HS-27A (cell line): ENCODE data around the gene LPIN1.

Experiments used
- DNase-seq: peaks from one replicate; pipeline ENCODE4 v3.0.0-alpha.2; 2012; ENCODE audit warnings: low read depth, missing footprints

The LPIN1 gene

DNA sequence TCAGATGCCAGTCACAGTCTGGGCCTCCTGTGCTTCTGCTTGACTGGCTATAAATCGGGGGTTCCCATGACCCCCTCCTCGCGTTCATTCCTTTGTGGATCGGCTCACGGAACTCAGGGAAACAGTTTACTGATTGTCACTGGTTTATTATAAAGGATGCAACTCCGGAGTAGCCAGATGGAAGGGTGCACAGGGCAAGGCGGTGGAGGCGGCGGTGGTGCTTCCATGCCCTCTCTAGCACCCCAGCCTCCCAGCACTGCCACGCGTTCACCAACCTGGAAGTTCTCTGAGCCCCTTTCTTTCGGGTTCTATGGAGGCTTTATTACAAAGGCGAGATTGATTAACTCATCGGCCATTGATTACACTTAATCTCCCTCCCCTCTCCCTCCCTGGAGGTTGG is 15.6 kb downstream of the LPIN1 start:
- DNase-seq, result no peak

DNA sequence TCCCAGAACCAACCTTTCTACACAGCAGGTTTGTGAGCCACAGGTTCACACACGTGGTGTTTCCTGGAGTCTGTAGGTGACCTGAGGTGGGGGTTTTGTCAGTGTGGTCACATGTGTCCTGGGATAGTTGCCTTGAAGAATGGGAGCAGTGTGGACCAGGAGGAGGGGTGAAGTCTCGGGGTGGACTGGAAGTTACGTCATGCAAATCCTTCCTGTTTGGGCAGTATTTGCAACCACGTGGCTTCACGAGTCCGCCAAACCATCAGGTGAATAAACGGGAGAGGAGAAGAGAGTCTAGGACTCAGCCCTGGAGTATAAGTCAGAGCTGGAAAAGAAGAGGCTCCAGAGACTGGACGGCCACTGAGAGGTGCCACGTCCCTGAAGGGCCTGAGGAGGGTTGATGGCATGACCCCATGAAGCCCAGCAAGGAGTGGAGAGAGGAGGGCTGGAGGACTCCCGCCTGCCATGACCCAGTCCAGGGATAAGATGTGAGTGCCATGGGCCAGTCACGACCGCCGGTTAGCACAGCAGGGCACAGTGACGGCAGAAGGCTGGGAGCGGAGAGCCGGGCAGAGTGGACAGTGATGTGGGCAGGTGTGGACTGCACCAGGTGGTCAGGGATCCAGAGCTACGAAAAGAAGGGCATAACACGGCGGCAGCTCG is 16.5 kb downstream of the LPIN1 start:
- no peak for DNase-seq

DNA sequence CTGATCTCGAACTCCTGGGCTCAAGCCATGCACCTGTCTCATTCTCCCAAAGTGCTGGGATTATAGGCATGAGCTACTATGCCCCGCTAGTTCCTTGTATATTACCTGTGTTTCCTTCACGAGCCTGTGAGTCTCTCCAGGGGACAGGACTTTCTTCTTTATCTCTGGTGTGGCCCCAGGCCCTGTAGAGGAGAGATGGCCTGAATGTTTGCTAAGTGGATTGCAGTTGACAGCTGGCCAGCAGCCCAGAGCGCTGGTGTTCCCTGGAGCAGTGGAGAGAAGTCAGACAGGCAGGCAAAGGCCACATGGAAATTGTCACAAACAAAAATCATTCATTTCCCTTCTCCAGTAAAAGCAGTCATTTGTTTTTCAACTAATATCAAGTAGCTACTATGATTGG is 17.9 kb downstream of the LPIN1 start:
- DNase-seq, result no peak

DNA sequence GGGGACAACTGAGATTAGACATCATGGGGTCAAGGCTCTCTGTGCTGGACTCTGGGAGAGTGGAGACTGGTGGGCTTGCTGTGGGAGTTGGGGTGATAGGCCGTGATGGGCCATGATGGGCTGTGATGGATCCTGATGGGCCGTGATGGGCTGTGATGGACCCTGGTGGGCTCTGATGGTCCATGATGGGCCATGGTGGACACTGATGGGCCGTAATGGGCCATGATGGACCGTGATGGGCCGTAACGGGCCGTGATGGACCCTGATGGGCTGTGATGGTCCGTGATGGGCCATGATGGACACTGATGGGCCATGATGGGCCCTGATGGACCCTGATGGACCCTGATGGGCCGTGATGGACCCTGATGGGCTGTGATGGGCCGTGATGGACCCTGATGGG is 18.5 kb downstream of the LPIN1 start:
- no peak for DNase-seq

DNA sequence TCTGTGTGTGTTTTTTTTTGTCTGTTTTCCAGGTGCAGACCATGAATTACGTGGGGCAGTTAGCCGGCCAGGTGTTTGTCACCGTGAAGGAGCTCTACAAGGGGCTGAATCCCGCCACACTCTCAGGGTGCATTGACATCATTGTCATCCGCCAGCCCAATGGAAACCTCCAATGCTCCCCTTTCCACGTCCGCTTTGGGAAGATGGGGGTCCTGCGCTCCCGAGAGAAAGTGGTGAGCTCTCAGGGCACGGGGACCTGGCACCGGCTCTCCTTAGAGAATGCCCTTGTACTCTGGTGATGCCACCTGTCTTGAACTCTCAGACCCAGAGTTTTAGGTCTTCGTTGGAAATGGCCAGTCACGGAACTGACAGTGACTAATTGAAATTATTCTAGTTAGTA is 19.1 kb downstream of the LPIN1 start:
- DNase-seq, result no peak

DNA sequence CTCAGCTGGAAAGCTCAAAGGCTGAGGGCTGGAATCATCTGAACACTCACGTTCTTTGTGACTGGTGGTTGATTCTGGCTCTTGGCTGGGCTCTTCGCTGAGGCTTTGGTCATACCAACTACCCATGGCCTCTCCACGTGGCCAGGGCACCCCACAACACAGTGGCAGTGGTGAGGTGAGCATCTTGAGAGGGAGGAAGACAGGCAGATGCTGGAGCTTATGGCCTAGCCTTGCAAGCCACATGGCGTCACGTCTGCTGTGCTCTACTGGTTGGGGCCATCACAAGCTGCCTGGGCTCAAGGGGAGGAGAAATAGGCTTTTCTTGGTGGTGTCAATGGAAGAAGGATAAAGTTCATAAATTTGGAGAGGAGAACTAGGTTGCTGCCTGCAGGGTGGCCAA is 19.6 kb downstream of the LPIN1 start:
- DNase-seq, result no peak

DNA sequence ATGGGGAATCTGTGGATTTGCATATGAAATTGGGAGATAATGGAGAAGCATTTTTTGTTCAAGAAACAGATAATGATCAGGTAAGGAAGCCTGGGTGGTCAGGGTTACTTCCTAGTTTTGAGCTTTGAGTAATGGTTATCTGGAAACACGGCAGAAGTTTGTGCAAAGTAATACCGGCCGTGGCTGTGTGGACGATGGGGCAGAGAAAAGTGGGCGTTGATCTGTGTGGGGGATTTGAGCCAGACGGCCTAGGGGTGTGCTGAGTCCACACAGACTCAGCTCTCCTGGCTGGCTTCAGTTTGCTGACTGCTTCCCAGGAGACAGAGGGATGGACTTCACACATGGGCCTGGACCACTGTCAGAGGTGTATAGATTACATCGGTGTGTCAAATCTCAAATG is 21.3 kb downstream of the LPIN1 start:
- no peak for DNase-seq

DNA sequence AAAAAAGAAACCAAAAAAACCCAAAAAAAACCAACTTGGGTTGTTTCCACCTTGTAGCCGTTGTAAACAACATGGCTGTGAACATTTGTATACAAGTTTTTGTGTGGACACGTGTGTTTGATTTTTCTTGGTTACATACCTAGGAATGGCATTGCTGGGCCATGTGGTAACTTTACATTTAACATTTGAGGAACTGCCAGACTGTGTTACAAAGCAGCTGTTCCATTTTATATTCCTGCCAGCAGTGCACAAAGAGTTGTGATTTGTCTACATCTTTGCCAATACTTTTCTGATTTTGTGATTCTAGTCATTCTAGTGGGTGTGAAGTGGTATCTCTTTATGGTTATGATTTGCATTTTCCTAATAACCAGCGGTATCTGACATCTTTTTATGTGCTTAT is 22.5 kb downstream of the LPIN1 start:
- DNase-seq, result no peak

DNA sequence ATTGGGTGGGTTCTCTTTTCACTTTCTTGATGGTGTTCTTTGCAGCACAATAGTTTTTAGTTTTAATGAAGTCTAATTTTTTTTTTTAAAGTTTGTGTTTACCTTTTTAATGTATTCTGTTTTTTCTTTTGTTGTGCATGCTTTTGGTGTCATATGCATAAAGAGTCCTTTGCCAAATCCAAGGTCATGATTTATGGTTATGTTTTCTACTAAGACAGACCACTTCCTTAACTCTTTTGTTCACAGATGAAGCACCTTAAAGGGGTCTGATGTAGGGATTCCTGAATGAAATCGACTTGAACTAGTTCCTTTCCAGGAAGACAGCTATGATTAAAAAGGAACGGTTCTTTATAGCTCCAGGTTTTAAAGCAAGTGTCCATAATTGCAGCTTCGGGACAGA is 23.1 kb downstream of the LPIN1 start:
- no peak for DNase-seq

DNA sequence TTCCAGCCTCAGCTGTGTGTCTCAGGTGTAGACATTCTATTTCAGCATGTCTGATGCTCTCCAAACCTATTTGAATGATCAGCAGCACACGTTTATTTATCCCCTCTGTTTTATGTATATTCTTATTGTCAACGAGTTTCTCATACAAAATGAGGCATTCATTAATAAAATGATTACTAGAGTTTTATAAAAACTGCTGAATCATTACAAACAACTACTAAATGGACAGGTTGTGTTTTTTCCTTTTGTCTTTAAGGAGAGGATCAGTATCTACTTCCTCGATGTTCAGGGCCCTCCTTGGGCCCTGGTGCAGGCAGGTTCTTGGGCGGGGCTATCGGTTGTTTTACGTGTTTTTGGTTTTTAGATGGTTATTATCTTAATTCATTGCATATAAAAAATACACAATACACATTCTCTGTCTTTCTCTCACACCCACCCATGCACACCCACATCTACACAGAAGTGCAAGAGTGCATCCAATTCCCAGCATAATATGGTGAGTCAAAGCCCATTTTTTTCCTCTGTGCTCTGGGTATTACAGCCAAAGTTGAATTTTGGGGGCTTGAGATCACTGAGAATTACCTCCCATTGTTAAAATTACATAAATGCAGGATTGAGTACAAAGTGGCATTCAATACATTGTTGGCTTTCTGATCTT is 24.2 kb downstream of the LPIN1 start:
- DNase-seq, result no peak

DNA sequence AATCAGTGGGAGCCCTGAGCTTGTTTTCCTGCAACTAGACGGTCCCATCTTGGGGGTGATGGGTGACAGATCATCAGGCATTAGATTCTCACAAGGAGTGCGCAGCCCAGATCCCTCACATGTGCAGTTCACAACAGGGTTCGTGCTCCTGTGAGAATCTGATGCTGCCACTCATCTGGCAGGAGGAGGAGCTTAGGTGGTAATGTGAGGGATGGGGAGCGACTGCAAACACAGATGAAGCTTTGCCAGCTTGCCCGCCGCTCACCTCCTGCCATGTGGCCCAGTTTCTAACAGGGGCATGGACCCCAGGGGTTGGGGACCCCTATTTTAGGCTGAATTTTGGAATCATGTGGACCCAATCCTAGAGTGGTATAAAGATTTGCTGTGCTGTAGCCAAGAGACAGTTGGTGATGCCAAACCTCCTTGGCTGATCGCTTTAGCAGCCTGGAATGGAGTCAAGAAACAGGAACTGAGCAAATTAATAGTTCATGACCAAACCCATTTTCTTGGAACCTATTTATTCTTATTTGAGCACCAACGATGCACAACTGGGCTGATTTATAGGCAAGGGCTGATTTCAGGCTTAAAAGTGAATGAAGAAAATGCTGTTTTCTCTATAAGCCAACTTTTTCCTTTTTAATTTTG is 25.7 kb downstream of the LPIN1 start:
- no peak for DNase-seq

DNA sequence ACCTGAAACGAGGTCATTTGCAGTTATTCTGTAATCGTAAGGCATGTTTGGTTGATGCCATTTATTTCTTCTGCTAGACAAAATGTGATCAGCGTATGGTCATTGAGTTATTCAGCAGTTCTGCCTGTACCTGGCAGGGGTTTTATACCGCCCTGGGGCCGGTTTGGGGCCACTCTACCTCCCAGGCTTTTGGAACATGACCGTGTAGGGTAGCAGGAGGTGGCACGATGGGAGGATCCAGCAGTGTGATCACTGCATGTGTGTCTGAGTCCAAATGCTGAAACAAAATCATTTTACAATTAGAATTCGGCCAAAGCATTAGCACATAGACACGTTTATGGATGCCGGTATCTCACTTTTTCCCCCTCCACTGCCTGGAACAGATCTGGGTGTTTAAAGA is 26.7 kb downstream of the LPIN1 start:
- DNase-seq, result no peak

DNA sequence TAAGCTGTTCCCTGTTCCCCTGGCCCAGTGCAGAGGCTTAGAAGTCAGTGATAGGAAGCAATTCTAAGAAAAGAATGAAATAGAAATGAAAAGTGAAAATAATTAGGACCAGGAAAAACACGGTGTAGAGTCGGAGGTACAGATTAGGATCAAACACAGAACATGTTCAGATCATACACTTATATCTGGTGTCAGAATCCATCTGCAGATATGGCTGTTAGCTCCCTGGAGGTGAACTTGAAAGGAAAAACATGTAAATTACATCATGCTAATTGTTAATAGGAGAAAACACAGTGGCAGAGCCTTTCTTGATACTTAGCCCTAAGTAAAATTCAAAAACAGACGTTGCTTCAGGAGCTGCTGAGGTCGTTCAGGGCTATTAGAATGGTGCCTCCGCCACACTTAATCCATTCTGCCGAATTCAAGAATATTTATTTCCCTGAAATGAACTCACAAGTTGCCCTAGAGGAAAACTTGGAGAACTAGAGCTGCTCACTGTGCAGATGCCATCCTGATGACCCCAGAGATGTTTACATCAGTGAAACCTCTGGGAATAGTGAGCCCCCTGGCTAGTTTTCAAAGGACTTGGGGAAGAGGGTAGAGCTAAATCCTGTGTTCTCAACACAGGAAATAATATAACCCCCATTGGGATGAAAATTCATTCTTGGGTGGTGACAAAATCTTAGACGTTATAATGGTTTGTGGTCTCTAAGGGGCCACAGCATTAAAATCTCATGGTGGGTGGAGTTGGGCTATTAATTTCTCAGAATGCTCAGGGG is 27.5 kb downstream of the LPIN1 start:
- DNase-seq, result no peak

DNA sequence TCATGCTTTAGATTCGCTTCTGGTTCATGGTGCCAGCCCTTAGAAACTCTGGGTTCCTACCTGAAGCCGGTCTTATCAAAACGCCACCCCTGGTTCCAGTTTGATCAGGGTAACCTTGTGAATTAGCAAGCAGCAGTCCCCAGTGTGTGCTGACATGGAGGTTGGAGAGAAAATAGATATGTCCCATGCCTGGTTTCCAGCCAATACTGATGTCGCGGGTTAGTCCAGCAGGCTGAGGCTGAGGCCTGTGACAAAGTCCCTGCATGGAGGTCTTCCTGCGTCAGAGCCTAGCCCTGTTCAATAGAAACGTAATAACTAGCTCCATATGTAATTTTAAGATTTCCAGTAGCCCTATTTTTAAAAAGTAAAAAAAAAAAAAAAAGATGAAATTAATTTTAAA is 28.2 kb downstream of the LPIN1 start:
- DNase-seq, result no peak

DNA sequence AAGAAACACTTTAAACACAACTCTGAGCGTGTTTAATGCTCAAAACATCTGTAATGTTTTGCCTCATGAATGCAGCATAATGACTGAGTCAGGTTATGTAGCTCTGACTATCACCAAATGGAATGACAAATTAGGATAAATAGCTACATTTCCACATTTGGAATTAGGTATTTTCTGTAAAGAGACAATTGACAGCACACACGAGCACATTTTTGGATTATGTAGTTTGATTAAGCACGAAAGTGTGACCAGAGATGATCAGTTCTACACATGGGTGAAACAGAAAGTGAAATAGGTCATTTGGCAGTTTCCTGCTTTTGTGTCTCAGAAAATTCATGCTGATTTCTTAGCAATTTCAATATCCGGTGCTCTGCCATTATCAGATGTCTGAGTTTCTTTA is 29.0 kb downstream of the LPIN1 start:
- no peak for DNase-seq

DNA sequence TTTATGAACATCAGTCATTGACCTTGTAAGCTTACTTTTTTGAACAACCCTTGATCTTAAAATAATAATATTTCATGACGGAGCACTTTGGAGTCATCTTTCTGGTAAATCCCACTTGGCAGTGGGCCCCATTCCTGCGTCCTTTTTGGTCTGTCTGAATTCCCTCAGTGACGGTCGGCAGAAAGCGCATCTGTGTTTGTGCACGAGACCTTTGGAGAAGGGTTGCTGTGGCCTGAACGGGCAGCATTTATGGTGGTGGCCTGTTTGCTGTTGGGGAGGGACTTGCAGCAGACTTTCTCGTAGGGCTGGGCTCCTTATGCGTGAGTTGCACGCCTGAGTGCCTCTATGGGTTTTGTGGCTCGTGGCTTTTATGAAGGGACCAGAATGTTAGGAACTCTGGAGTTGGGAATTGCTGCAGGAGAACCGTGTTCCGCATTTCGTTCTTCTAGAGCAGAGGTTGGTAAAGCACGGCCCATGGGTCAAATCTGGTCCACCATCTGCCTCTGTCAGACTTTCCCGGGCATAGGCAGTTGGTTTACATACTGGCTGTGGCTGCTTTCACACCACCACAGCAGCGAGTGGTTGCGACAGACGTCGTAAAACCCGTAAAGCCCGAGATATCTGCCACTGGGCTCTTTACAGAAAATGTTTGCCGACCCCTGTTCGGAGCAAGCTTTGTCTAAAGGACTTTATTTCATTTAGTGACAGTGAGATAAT is 30.8 kb downstream of the LPIN1 start:
- DNase-seq, result no peak

DNA sequence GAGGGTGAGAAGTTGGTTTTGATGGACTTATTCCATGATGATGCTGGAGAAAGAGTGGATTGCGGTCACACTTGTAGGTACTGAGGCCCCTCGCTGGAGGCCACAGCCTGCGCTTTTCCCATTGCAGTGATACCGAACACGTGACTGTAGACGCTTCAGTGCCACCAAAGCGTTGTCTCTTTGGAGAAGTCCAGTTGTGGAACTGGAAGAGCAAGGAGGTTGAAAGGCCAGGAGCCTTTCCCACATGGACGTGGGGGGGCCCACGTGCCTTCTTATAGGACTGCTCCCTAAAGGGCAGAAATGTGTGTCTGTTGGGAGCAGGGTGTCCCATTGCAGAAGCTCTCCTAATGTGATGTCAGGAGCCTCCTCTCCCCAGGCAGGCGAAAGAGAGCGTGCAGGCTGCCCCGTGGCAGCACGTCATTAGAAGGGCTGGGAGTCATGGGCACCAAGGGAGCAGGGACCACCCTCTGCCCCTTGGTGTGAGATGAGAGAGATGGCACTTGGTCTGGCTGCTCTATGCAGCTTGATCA is 31.5 kb downstream of the LPIN1 start:
- no peak for DNase-seq

DNA sequence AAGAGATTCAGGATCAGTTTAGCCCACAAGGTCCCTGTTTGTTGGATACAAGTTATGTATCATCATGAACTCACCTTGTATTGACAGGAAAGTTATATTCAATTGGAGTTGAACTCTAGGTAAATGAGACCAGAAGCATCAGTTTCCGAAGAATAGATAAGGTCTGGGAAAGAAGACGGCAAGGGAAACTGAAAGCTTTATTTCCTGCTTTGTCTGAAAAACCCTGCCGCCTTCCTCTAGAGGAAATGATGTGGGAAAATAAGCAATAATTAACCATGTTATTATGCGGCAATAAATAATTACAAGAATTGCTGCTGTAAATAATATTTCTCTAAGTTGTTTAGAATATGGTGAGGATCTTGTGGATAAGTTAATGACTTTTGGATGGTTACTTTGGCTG is 32.0 kb downstream of the LPIN1 start:
- no peak for DNase-seq

DNA sequence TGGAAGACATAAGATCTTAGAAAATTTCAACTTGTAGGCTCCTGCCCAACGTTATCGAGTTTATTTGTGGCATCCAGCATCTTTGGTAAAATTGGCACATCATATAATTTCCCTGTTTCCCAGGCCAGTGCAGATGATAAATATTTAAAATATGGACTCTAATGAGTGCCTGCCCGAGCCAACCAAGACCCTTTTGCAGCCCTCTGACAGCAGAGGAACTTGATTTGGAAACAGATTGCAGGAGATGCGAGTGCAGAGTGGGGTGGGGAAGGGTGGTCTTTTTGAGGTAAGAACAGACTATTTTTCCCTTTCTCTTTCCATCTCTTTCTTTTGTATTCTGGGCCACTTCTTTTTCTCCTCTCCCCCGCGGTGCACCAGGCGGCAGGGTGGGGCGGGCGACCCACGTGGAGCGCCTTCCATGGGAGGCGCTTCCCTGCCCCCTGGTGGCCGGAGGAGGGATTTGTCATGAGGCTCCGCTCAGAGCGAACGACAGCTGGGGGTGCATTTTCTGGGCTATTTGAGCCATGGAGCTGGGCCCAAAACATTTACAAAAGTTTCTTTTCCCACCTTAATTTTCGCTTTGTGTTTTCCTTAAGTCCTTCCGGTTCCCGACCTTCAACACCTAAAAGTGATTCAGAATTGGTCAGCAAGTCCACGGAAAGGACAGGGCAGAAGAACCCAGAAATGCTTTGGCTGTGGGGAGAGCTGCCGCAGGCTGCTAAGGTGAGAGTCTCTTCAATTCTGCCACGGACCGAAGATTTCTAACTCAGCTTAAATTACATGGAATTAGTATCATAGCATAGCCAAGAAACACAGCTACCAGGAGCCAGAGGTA is 32.7 kb downstream of the LPIN1 start:
- DNase-seq, result peak; percentile 51

DNA sequence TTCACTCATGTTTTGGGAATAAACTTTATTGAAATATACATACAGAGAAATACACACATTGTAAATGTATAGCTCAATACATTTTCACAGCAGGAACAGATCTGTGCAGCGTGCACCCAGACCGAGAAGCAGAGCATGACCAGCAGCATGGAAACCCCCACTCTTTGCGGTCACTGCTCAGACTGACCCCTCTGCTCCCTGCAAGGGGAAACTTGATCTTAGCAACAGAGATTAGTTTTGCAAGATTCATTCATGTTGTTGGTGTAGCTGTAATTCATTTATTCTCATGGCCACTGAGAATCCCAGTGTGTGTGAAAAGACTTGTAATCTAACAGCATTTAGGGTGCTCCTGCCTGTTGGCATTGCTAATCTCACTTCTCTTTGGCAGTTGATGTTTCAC is 35.2 kb downstream of the LPIN1 start:
- no peak for DNase-seq

DNA sequence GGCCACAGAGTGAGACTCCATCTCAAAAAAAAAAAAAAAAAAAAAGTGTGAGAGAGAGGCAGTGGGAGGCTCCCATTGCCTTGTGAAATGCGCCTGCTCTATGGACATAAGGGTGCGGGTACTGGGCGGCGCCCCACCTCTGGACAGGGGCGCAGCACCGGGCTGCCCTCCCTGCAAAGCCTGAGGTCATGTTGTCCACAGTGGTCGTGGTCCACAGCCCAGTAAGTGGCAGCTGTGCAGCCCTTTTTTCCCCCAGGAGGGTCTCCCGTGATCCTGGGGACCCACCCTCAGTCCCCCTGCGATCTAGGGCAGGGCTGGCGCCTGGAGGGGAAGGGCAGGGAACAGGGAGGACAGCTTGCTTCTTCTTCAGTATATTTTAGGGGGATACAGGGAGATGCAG is 37.8 kb downstream of the LPIN1 start:
- DNase-seq, result no peak
